Fibroblast of lung (primary cell): ENCODE results near the gene RHOH. TPM values are rescaled to one million over a fixed set of nuclear protein-coding genes. Genes with fewer than 3 reads are reported as not detected.

Experiments used
- DNase-seq, 2 donors: peaks; one replicate each; pipeline versions ENCODE4 v3.0.0 to v3.0.0-alpha.2; 2010; ENCODE audit warnings: low read depth in 2 of 2
- H2AFZ ChIP-seq: 2 replicates; pipeline ENCODE4 v1.5.1; 2012; ENCODE audit warnings: low read length, control low read depth, inconsistent platforms
- H3K27ac ChIP-seq: 2 replicates; pipeline ENCODE4 v1.5.1; 2011; ENCODE audit warnings: low read length, control low read depth; ENCODE audit not compliant: insufficient read depth
- H3K27me3 ChIP-seq: 2 replicates; pipeline ENCODE4 v1.5.1; 2011; ENCODE audit warnings: mild to moderate bottlenecking, low read length; ENCODE audit not compliant: control insufficient read depth, insufficient read depth
- H3K36me3 ChIP-seq: 2 replicates; pipeline ENCODE4 v1.5.1; 2011; ENCODE audit warnings: low read length; ENCODE audit not compliant: control insufficient read depth, insufficient read depth
- H3K4me1 ChIP-seq: 2 replicates; pipeline ENCODE4 v1.5.1; 2011; ENCODE audit warnings: low read length; ENCODE audit not compliant: control insufficient read depth, insufficient read depth; ENCODE audit errors: extremely low read depth
- H3K4me2 ChIP-seq: 2 replicates; pipeline ENCODE4 v1.5.1; 2011; ENCODE audit warnings: low read length, control low read depth; ENCODE audit not compliant: insufficient read depth; ENCODE audit errors: extremely low read depth
- H3K4me3 ChIP-seq, 4 experiments: fragments of 200-600 bp in 1 of 4; sonication (generic) in 1 of 4; replicated peaks in 1 of 4; 2 replicates each; pipeline ENCODE4 v1.5.1; 2011 to 2016; ENCODE audit warnings: low read length in 4 of 4, low read depth in 3 of 4, mild to moderate bottlenecking in 3 of 4, control low read depth in 2 of 4, inconsistent platforms in 1 of 4, mixed read lengths in 1 of 4; ENCODE audit not compliant: insufficient read depth in 1 of 4; ENCODE audit errors: control extremely low read depth in 1 of 4
- H3K79me2 ChIP-seq: 2 replicates; pipeline ENCODE4 v1.5.1; 2012; ENCODE audit warnings: mild to moderate bottlenecking, low read length, inconsistent platforms; ENCODE audit not compliant: control insufficient read depth, insufficient read depth
- H3K9ac ChIP-seq: 2 replicates; pipeline ENCODE4 v1.5.1; 2011; ENCODE audit warnings: mild to moderate bottlenecking, low read length, control low read depth; ENCODE audit not compliant: insufficient read depth
- H3K9me3 ChIP-seq: 2 replicates; pipeline ENCODE4 v1.5.1; 2012; ENCODE audit warnings: low read depth, low read length; ENCODE audit not compliant: control insufficient read depth, insufficient read depth
- H4K20me1 ChIP-seq: 2 replicates; pipeline ENCODE4 v1.5.1; 2011; ENCODE audit warnings: low read length; ENCODE audit not compliant: control insufficient read depth, insufficient read depth; ENCODE audit errors: extremely low read depth
- EZH2 ChIP-seq: IDR thresholded peaks from 2 replicates; pipeline ENCODE4 v1.5.1; 2012; ENCODE audit warnings: low read length, control low read depth, mild to moderate bottlenecking; ENCODE audit errors: missing control alignments
- polyA plus RNA-seq, 2 donors: library from polyadenylated mRNA; depleted of rRNA in 1 of 2; stranded (reverse) in 1 of 2; unstranded in 1 of 2; fragments of >200 nt; gene quantifications; 2 replicates each; pipeline ENCODE4 v1.2.1, GENCODE V29; 2011 to 2012; ENCODE audit warnings: missing spikeins in 1 of 2
- total RNA-seq: library from RNA; depleted of rRNA; stranded (reverse); fragments of >200 nt; gene quantifications from 2 replicates; pipeline ENCODE4 v1.2.1, GENCODE V29; 2014
- TF ChIP-seq, protein P1 (sequence below), 2 donors: IDR thresholded peaks in 1 of 2; conservative IDR thresholded peaks in 1 of 2; 1 replicate in 1 of 2; 2 replicates in 1 of 2; pipeline ENCODE4 v1.5.1; 2011 to 2012; ENCODE audit warnings: low read length in 2 of 2, control low read depth in 1 of 2, inconsistent platforms in 1 of 2, low read depth in 1 of 2, mild to moderate bottlenecking in 1 of 2

Gene RHOH
- total and polyA plus RNA-seq, 2 donors (not counting 1 experiment from before 2014, with no cell fraction given), result not detected

DNA sequence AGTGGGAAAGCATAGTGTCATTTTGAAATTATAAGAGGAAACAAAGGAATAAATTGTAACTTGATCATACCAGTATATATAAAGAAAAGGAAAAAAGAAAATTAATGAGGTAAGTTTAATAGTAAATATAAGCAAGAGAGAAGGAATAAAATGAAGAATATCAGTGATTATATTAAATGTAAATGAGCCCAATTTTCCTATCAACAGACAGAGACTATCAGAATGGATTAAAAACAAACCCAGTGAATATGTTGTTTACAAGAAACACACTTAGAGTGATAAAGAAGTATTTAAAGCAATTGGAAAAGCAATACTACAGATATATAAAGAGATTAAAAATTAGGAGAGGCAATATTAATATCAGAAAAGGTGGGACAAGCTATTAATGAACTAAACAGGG lies 28.8 kb upstream of the RHOH start:
- no peak for TF ChIP-seq EZH2
- TF ChIP-seq, protein P1, sequence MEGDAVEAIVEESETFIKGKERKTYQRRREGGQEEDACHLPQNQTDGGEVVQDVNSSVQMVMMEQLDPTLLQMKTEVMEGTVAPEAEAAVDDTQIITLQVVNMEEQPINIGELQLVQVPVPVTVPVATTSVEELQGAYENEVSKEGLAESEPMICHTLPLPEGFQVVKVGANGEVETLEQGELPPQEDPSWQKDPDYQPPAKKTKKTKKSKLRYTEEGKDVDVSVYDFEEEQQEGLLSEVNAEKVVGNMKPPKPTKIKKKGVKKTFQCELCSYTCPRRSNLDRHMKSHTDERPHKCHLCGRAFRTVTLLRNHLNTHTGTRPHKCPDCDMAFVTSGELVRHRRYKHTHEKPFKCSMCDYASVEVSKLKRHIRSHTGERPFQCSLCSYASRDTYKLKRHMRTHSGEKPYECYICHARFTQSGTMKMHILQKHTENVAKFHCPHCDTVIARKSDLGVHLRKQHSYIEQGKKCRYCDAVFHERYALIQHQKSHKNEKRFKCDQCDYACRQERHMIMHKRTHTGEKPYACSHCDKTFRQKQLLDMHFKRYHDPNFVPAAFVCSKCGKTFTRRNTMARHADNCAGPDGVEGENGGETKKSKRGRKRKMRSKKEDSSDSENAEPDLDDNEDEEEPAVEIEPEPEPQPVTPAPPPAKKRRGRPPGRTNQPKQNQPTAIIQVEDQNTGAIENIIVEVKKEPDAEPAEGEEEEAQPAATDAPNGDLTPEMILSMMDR (conservative IDR thresholded peaks at IDR 0.05 in 1 of 2, IDR thresholded peaks at IDR 0.05 in 1 of 2; ENCODE audit: low read depth in 1 of 2, low read length in 2 of 2), result no peak
- Histone ChIP-seq H3K36me3 (no peaks in the 10 kb centered on the region), H3K27me3 (no peaks in the 10 kb centered on the region)

GRCh38 chr4:40170588-40170987 lies 26.2 kb upstream of the RHOH start:
- H3K4me1 ChIP-seq, result no peaks in the 10 kb centered on the region
- H3K27ac ChIP-seq, result no peak overlapping the region
- no peaks in the 10 kb centered on the region for H4K20me1 ChIP-seq
- H3K4me2 ChIP-seq, result no peak overlapping the region
- H3K79me2 ChIP-seq, result no peaks in the 10 kb centered on the region
- H2AFZ ChIP-seq, result no peak overlapping the region
- H3K4me3 ChIP-seq, result no peak overlapping the region
- no peaks in the 10 kb centered on the region for H3K27me3 ChIP-seq
- no peak overlapping the region for H3K9ac ChIP-seq
- no peak for TF ChIP-seq EZH2
- TF ChIP-seq, protein P1 (conservative IDR thresholded peaks at IDR 0.05 in 1 of 2, IDR thresholded peaks at IDR 0.05 in 1 of 2; ENCODE audit: low read depth in 1 of 2, low read length in 2 of 2), result no peak
- DNase-seq, result no peak
- H3K36me3 ChIP-seq, result no peaks in the 10 kb centered on the region
- no peaks in the 10 kb centered on the region for H3K9me3 ChIP-seq

More for the DNA sequence above, 28.8 kb upstream of the RHOH start:
- no peak for DNase-seq
- Histone ChIP-seq H2AFZ (no peak overlapping the region), H3K79me2 (no peaks in the 10 kb centered on the region), H3K27ac (no peak overlapping the region), H3K4me2 (no peak overlapping the region), H3K9me3 (no peaks in the 10 kb centered on the region), H3K4me1 (no peaks in the 10 kb centered on the region), H3K4me3 (no peak overlapping the region), H3K9ac (no peak overlapping the region), H4K20me1 (no peaks in the 10 kb centered on the region)

DNA sequence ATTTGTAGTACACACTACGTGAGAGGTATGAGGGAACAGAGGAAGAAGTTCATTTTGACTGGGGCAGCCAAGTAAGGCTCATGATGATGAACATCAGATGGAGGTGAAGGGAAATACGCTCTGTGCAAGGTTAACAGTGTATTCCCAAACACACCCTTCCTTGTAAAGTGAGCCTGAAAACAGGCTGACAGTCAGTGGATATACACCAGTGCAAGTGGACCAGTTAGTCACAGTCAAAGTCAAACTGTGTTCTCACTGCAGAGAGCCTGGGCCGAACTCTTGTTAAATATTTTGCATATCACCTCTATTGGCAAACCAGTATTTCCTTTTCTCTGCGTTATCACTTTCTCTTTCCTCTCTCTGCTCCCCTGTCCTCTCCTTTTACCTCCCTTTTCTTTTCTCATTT lies 23.4 kb upstream of the RHOH start:
- H3K79me2 ChIP-seq, result no peaks in the 10 kb centered on the region
- DNase-seq, result no peak

More for the DNA sequence above, 23.4 kb upstream of the RHOH start:
- no peak for TF ChIP-seq EZH2
- TF ChIP-seq, protein P1 (conservative IDR thresholded peaks at IDR 0.05 in 1 of 2, IDR thresholded peaks at IDR 0.05 in 1 of 2; ENCODE audit: low read depth in 1 of 2, low read length in 2 of 2), result no peak
- Histone ChIP-seq H3K27me3 (no peaks in the 10 kb centered on the region), H4K20me1 (no peaks in the 10 kb centered on the region), H3K4me3 (no peak overlapping the region), H2AFZ (no peak overlapping the region), H3K9ac (no peak overlapping the region), H3K4me1 (no peaks in the 10 kb centered on the region), H3K9me3 (no peaks in the 10 kb centered on the region), H3K27ac (no peak overlapping the region), H3K4me2 (no peak overlapping the region), H3K36me3 (no peaks in the 10 kb centered on the region)
